GM12878 (cell line): ENCODE measurements around the gene FAM81A. TPM values are rescaled to one million over a fixed set of nuclear protein-coding genes. Genes with fewer than 3 reads are reported as not detected.

Source experiments
- ATAC-seq: fragments of 200-7000 bp; cut with Tn5 transposase; 3 replicates; pipeline ENCODE4 v1.9.1; 2020; ENCODE audit warnings: mild to moderate bottlenecking, moderate library complexity
- BruUV-seq: library from RNA; stranded (reverse); fragments of 400-500 nt; replicated peaks from 2 replicates; lab custom pipeline; 2021; lab: Mats Ljungman, UMichigan
- CTCF ChIA-PET: fragments of 300-600 bp; sonication (Branson Sonifier 250); formaldehyde crosslinking; extraction: SDS; loops from one replicate; lab custom pipeline; 2021; ENCODE audit warnings: inconsistent platforms; lab: Yijun Ruan, JAX
- POLR2A ChIA-PET: fragments of 350-600 bp; formaldehyde crosslinking; extraction: SDS; loops from one replicate; lab custom pipeline; 2021; ENCODE audit warnings: inconsistent platforms; lab: Charles Lee
- RAD21 ChIA-PET: fragments of 300-600 bp; sonication (Branson Sonifier 250); formaldehyde crosslinking; loops from one replicate; lab custom pipeline; 2023; ENCODE audit warnings: antibody characterized with exemption; ENCODE audit not compliant: unreplicated experiment; lab: Charles Lee
- SMC1A ChIA-PET: fragments of 300-600 bp; sonication (Branson Sonifier 250); formaldehyde crosslinking; loops from one replicate; lab custom pipeline; 2023; ENCODE audit not compliant: unreplicated experiment, uncharacterized antibody; lab: Charles Lee
- DNase-seq: peaks from one replicate; pipeline ENCODE4 v3.0.0-alpha.2; 2011; ENCODE audit warnings: low read depth, low spot score
- FAIRE-seq: peaks from 3 replicates; lab custom pipeline; 2011; peaks lifted over from hg19 to GRCh38; lab: Jason Lieb, UNC
- H2AFZ ChIP-seq: 2 replicates; pipeline ENCODE4 v1.6.0; 2011; ENCODE audit warnings: low read depth, low read length, control low read depth; ENCODE audit not compliant: control insufficient read depth
- H3K27ac ChIP-seq: 2 replicates; pipeline ENCODE4 v1.5.1; 2011; ENCODE audit warnings: control low read depth; ENCODE audit not compliant: control insufficient read depth, insufficient read depth
- H3K27me3 ChIP-seq, 2 experiments: replicated peaks in 1 of 2; 2 replicates each; pipeline versions ENCODE4 v1.6.0 to v1.6.1; 2011; ENCODE audit warnings: low read length in 1 of 2; ENCODE audit not compliant: control insufficient read depth in 2 of 2, insufficient read depth in 2 of 2
- H3K36me3 ChIP-seq, 2 experiments: 2 replicates each; pipeline ENCODE4 v1.5.1; 2011; ENCODE audit warnings: low read length in 1 of 2; ENCODE audit not compliant: control insufficient read depth in 2 of 2, insufficient read depth in 2 of 2
- H3K4me1 ChIP-seq: 2 replicates; pipeline ENCODE4 v1.6.1; 2011; ENCODE audit warnings: mild to moderate bottlenecking, low read length, moderate library complexity, mixed read lengths; ENCODE audit not compliant: control insufficient read depth, insufficient read depth
- H3K4me2 ChIP-seq: 2 replicates; pipeline ENCODE4 v1.6.0; 2011; ENCODE audit warnings: control low read depth; ENCODE audit not compliant: control insufficient read depth, insufficient read depth
- H3K4me3 ChIP-seq: fragments of 200-600 bp; sonication (generic); 2 replicates; pipeline ENCODE4 v1.5.1; 2016
- H3K79me2 ChIP-seq: 2 replicates; pipeline ENCODE4 v1.6.0; 2011; ENCODE audit warnings: low read length; ENCODE audit not compliant: control insufficient read depth, insufficient read depth
- H3K9ac ChIP-seq: 2 replicates; pipeline ENCODE4 v1.8.0; 2011; ENCODE audit warnings: low read length, control low read depth, mixed read lengths; ENCODE audit not compliant: control insufficient read depth, insufficient read depth
- H3K9me3 ChIP-seq: replicated peaks from 3 replicates; pipeline ENCODE4 v1.5.1; 2011; ENCODE audit warnings: mild to moderate bottlenecking, low read length; ENCODE audit not compliant: control insufficient read depth, insufficient read depth
- H4K20me1 ChIP-seq: 2 replicates; pipeline ENCODE4 v1.6.0; 2011; ENCODE audit not compliant: control insufficient read depth, insufficient read depth
- ASH2L ChIP-seq: fragments of 300-600, 200-600 bp; sonication (generic); IDR thresholded peaks from 2 replicates; pipeline ENCODE4 v1.6.1; 2017; ENCODE audit warnings: low read depth, mild to moderate bottlenecking, borderline replicate concordance
- CBX5 ChIP-seq: sonication (generic); IDR thresholded peaks from 2 replicates; pipeline ENCODE4 v1.6.1; 2016; ENCODE audit warnings: low read depth, moderate library complexity, mild to moderate bottlenecking, inconsistent platforms
- CHD2 ChIP-seq: IDR thresholded peaks from 2 replicates; pipeline ENCODE4 v1.6.1; 2011; ENCODE audit warnings: low read depth, low read length, improper control_type of control experiment, borderline replicate concordance
- EED ChIP-seq: sonication (generic); IDR thresholded peaks from 2 replicates; pipeline ENCODE4 v1.6.1; 2016; ENCODE audit warnings: antibody characterized with exemption, low read depth
- NFYA ChIP-seq: IDR thresholded peaks from 2 replicates; pipeline ENCODE4 v1.6.1; 2011; ENCODE audit warnings: low read depth, mild to moderate bottlenecking, low read length, improper control_type of control experiment, borderline replicate concordance
- PAX5 ChIP-seq: IDR thresholded peaks from 2 replicates; pipeline ENCODE4 v1.6.1; 2011; ENCODE audit warnings: low read depth, low read length, borderline replicate concordance
- SIX5 ChIP-seq: IDR thresholded peaks from 2 replicates; pipeline ENCODE4 v1.6.1; 2011; ENCODE audit warnings: mild to moderate bottlenecking, low read depth, low read length, moderate library complexity; ENCODE audit not compliant: severe bottlenecking
- SMC3 ChIP-seq: IDR thresholded peaks from 2 replicates; pipeline ENCODE4 v1.6.1; 2011; ENCODE audit warnings: low read length, improper control_type of control experiment, borderline replicate concordance
- WGBS: methylation state at CpG from one replicate; pipeline ENCODE4 v1.1.6; 2016; ENCODE audit warnings: low lambda C conversion rate; ENCODE audit not compliant: insufficient replicate concordance, insufficient coverage; ENCODE audit errors: missing lambda C conversion rate; 5-methylcytosine and 5-hydroxymethylcytosine counted together
- in situ Hi-C: fragments of 300-500 bp; cut with MboI; formaldehyde crosslinking; loops from 9 replicates; pipeline ENCODE4 v1.14.3; 2018; ENCODE audit warnings: mixed read lengths
- intact Hi-C: fragments of 100-400 bp; cut with micrococcal nuclease; formaldehyde crosslinking; loops from one replicate; pipeline ENCODE4 v1.14.2; 2022; ENCODE audit not compliant: unreplicated experiment
- polyA plus RNA-seq, 11 experiments: library from polyadenylated mRNA; depleted of rRNA in 4 of 11; unstranded in 6 of 11; stranded (reverse) in 5 of 11; fragments of >200 nt; fragmentation: Nextera tagmentation in 4 of 11; fragmentation: Illumina TruSeq in 1 of 11; extraction: Ambion mirVana in 4 of 11; extraction: Trizol in 1 of 11; gene quantifications; 1 replicate in 1 of 11; 2 replicates in 10 of 11; pipeline versions ENCODE4 v1.2.1 to v1.2.3, GENCODE V29; 2011 to 2016; ENCODE audit warnings: inconsistent platforms in 2 of 11, missing spikeins in 2 of 11, low read depth in 1 of 11
- total RNA-seq, 4 experiments: library from RNA; depleted of rRNA in 3 of 4; stranded (reverse); fragments of >200 nt in 3 of 4; fragmentation: Illumina TruSeq in 1 of 4; extraction: Trizol in 1 of 4; gene quantifications; 2 replicates each; pipeline versions ENCODE4 v1.2.1 to v1.2.3, GENCODE V29; 2013 to 2021
- TF ChIP-seq, protein P1 (sequence below): fragments of 450-650 bp; IDR thresholded peaks from 2 replicates; pipeline ENCODE4 v1.6.1; 2017; ENCODE audit warnings: mild to moderate bottlenecking, moderate library complexity

Gene FAM81A
- total and polyA plus RNA-seq, 10 of the 15 experiments (the other 5 are each of a cell fraction or from before 2014, with no cell fraction given), result 0.18 to 34.5 (median 16.2) TPM

DNA sequence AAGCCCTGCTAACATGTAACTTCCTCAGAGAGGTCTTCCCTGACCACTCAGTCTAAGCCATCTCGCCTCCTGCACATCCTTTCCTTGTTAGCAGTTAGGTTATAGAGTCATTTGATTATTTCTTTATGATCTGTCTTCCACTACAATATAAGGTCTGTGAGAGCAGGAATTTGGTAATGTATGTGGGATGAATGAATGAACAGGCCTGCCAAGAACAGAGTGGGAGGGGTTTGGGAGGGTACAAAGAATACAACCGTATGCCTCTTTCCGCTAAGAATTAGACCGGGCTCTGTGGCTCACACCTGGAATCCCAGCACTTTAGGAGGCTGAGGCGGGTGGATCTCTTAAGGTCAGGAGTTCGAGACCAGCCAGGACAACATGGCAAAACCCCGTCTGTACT, 32.9 kb upstream of the FAM81A start:
- no peak for FAIRE-seq
- intact Hi-C loops, result no loop called here
- SMC1A ChIA-PET, result interaction anchor here (0.6 to 1.1 kb wide), 4 partner anchors 10 to 159 kb away, joined by 3 to 6 read pairs (median 4); no protein-coding TSS in a partner anchor

DNA sequence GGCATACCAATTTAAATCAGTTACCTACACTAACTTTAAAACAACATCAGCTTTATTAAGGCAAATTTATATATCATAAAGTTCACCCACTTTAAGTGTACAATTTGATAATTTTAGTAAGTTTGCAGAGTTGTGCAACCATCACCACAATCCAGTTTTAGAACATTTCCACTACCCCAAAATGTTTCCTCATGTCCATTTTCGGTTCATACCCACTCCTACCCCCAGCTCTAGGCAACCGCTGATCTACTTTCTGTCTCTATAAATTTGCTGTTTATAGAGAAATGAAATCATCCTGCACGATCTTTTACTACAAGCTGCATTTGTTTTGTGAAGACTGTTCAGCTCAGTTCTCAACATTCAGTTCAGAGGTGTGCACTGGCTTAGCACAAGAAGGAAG, 31.5 kb upstream of the FAM81A start:
- RAD21 ChIA-PET, result interaction anchor here (0.6 to 2.1 kb wide), 4 partner anchors 30 to 163 kb away, joined by 3 to 6 read pairs (median 5); partner anchors contain the start of gene MYO1E
- no peaks in the 10 kb centered on the region; a peak in 1 of 4 replicates for H3K36me3 ChIP-seq
- H3K9me3 ChIP-seq, result no peaks in the 10 kb centered on the region
- WGBS, result 2% methylated on average over 3 of the region's 3 CpGs
- no peak overlapping the region for H2AFZ ChIP-seq
- H3K27ac ChIP-seq, result peak overlapping the region; percentile 70
- intact Hi-C loops (no loop called here), in situ Hi-C loops (no loop called here)
- BruUV-seq, result no TSS peak
- no peaks in the 10 kb centered on the region for H4K20me1 ChIP-seq
- peak; percentile 46 for ATAC-seq
- no peaks in the 10 kb centered on the region for H3K27me3 ChIP-seq
- CTCF ChIA-PET, result interaction anchor here (0.6 to 2.0 kb wide), 5 partner anchors 29 to 427 kb away, joined by 3 to 13 read pairs (median 3); no protein-coding TSS in a partner anchor
- no peak for DNase-seq
- no peak overlapping the region for H3K9ac ChIP-seq
- SMC1A ChIA-PET, result interaction anchor here (0.5 to 2.1 kb wide), 7 partner anchors 15 to 279 kb away, joined by 3 to 6 read pairs (median 3); no protein-coding TSS in a partner anchor
- H3K4me1 ChIP-seq, result peaks cover 59% of the 10 kb centered on the region
- no peak for FAIRE-seq
- POLR2A ChIA-PET, result interaction anchor here (0.6 to 0.7 kb wide), 2 partner anchors 161 to 323 kb away, joined by 3 to 4 read pairs; no protein-coding TSS in a partner anchor
- peaks cover 9% of the 10 kb centered on the region for H3K79me2 ChIP-seq
- H3K4me2 ChIP-seq, result peak overlapping the region; percentile 87
- H3K4me3 ChIP-seq, result 0 out of 2 replicates have a peak overlapping the region, but pooled peaks have one; percentile 51
- TF ChIP-seq ASH2L, result no peak
- TF ChIP-seq SMC3, result no peak
- TF ChIP-seq, protein P1, sequence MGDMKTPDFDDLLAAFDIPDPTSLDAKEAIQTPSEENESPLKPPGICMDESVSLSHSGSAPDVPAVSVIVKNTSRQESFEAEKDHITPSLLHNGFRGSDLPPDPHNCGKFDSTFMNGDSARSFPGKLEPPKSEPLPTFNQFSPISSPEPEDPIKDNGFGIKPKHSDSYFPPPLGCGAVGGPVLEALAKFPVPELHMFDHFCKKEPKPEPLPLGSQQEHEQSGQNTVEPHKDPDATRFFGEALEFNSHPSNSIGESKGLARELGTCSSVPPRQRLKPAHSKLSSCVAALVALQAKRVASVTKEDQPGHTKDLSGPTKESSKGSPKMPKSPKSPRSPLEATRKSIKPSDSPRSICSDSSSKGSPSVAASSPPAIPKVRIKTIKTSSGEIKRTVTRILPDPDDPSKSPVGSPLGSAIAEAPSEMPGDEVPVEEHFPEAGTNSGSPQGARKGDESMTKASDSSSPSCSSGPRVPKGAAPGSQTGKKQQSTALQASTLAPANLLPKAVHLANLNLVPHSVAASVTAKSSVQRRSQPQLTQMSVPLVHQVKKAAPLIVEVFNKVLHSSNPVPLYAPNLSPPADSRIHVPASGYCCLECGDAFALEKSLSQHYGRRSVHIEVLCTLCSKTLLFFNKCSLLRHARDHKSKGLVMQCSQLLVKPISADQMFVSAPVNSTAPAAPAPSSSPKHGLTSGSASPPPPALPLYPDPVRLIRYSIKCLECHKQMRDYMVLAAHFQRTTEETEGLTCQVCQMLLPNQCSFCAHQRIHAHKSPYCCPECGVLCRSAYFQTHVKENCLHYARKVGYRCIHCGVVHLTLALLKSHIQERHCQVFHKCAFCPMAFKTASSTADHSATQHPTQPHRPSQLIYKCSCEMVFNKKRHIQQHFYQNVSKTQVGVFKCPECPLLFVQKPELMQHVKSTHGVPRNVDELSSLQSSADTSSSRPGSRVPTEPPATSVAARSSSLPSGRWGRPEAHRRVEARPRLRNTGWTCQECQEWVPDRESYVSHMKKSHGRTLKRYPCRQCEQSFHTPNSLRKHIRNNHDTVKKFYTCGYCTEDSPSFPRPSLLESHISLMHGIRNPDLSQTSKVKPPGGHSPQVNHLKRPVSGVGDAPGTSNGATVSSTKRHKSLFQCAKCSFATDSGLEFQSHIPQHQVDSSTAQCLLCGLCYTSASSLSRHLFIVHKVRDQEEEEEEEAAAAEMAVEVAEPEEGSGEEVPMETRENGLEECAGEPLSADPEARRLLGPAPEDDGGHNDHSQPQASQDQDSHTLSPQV, result no peak
- TF ChIP-seq CBX5, result no peak
- TF ChIP-seq SIX5, result no peak
- TF ChIP-seq NFYA, result no peak
- TF ChIP-seq EED, result peak; percentile 47

More for the DNA sequence above, 32.9 kb upstream of the FAM81A start:
- ATAC-seq, result no peak
- CTCF ChIA-PET, result interaction anchor here (0.7 to 1.1 kb wide), 3 partner anchors 21 to 416 kb away, joined by 3 read pairs; no protein-coding TSS in a partner anchor
- H3K4me3 ChIP-seq, result no peak overlapping the region
- H3K36me3 ChIP-seq, result no peaks in the 10 kb centered on the region; a peak in 1 of 4 replicates
- H3K27me3 ChIP-seq, result no peaks in the 10 kb centered on the region
- H3K4me1 ChIP-seq, result peaks cover 59% of the 10 kb centered on the region
- H3K27ac ChIP-seq, result no peak overlapping the region
- no peak overlapping the region for H2AFZ ChIP-seq
- in situ Hi-C loops, result no loop called here
- 83% methylated on average over 7 of the region's 7 CpGs for WGBS
- H3K9ac ChIP-seq, result no peak overlapping the region
- TF ChIP-seq ASH2L, result no peak
- no peak for TF ChIP-seq CHD2
- TF ChIP-seq PAX5, result no peak
- RAD21 ChIA-PET, result interaction anchor here (1.8 kb wide), 1 partner anchor 8 kb away, joined by 6 read pairs; no protein-coding TSS in a partner anchor
- DNase-seq, result no peak
- peaks cover 9% of the 10 kb centered on the region for H3K79me2 ChIP-seq
- H3K4me2 ChIP-seq, result no peak overlapping the region
- POLR2A ChIA-PET, result interaction anchor here (0.6 kb wide), 2 partner anchors 8 to 10 kb away, joined by 3 read pairs; no protein-coding TSS in a partner anchor
- no TSS peak for BruUV-seq
- no peaks in the 10 kb centered on the region for H4K20me1 ChIP-seq
- no peaks in the 10 kb centered on the region for H3K9me3 ChIP-seq
